HG02678 (cell line): Measurements from ENCODE around the gene TRPM2.
"Not testable (repeated sequence)": the region's sequence is repeated elsewhere in the genome, so short reads cannot be mapped to it uniquely, and the experiment has no call there.

Source experiments
- ATAC-seq: cut with Tn5 transposase; IDR thresholded peaks from one replicate; pipeline ENCODE4 v1.9.1; 2021; ENCODE audit warnings: mild to moderate bottlenecking, moderate library complexity; ENCODE audit not compliant: unreplicated experiment

The TRPM2 gene

DNA sequence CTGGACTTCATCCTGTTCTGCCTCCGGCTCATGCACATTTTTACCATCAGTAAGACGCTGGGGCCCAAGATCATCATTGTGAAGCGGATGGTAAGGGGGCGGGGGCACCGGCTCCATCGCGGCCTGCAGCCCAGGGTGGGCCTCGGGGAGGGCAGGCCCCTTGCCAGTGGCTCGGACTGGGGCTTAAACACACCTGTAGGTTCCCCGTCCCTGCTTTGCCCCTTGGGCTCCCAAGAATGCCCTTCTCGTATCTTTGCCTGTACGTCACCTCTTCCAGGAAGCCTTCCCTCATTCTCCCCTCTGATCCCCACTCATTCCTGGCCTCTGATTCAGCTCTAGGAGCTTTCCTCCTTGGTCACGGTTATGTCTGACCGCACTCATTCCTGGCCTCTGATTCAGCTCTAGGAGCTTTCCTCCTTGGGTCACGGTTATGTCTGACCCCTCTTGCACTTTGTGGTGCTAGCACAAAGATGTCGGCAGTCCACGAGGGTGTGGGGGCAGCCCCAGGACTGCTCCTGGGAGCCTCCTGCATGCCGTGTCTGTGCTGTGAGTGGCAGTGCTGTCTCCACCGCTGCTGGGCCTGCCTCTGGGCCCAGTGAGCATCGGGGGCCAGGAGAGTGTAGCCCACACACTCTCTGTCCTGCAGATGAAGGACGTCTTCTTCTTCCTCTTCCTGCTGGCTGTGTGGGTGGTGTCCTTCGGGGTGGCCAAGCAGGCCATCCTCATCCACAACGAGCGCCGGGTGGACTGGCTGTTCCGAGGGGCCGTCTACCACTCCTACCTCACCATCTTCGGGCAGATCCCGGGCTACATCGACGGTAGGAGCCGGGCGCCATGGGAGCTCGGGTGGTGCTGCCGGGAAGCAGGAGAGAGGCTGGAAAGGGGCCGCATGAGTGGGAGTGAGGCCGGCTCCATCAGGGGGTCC is 52.8 kb downstream of the TRPM2 start:
- ATAC-seq = no peak

DNA sequence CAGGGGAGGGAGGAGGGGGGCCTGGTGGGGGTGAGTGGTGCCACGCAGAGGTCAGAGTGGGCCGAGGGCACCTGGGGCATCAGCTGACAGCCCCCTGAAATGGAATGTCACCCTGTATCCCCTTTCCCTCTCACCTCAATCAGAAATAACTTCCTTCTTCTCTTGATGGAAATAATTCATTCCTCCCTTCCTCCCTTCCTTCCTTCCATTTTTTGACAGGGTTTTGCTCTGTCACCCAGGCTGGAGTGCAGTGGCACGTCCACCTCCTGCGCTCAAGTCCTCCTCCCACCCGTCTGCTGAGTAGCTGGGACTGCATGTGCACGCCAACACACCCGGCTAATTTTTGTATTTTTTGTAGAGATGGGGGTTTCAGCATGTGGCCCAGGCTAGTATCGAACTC is 53.5 kb downstream of the TRPM2 start:
- ATAC-seq = no peak

DNA sequence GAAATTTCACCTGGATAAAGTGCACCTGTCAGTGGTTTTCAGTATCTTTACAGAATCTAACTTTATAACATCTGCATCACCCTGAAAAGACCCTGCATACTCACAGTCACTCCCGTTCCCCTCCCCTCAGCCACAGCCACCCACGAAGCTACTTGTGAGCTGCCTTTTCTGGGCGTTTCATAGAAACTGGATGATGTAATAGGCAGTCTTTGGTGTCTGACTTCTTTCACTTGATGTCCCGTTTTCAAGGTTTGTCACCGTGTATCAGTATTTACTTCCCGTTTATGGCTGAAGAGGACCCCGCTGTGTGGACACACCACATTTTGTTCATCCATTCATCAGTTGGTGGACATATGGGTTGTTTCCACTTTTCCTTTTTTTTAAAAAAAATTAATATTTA is 54.1 kb downstream of the TRPM2 start:
- no peak for ATAC-seq

GRCh38 chr21:44408226-44408625 is 54.8 kb downstream of the TRPM2 start:
- no peak for ATAC-seq

- ATAC-seq = no peak
Observed at GRCh38 chr21:44413566-44414290, 60.3 kb downstream of the TRPM2 start.

DNA sequence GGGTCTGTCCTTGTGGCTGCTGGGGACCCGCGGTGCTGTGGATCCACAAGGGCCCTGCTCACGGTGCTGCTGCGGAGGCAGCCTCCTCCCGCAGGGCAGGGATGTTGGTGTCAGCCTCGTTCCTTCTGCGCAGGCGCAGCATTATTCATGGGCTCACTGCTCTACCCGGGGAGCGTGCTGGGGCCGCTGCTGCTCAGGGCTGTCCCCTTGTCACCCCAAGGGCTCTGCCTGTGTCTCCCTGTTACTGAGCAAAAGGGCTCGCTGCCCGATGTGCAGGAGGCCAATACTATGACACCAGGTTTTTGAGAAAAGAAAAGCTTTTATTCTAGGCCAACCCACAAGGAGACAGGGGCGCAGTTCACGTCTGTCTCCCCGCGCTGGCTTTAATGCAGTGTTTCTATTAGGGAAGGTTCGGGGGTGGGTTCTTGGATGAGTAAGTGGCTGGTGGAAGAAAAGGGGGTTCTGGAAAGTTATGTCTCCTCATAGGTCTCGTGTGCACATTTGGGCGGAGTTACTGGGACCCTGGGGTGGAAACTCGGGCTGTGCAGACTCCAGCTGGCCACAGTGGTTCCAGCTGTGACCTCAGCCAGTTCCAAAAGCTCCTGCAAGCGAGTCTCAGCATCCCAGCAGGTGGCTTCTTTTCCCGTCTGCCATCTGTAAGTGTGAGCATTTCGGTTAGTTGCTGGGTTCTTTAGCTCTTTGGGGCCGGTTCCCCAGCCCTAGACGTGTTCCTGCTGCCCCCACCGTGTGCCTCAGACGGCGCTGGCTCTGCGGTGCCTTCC is 61.1 kb downstream of the TRPM2 start:
- no peak for ATAC-seq

DNA sequence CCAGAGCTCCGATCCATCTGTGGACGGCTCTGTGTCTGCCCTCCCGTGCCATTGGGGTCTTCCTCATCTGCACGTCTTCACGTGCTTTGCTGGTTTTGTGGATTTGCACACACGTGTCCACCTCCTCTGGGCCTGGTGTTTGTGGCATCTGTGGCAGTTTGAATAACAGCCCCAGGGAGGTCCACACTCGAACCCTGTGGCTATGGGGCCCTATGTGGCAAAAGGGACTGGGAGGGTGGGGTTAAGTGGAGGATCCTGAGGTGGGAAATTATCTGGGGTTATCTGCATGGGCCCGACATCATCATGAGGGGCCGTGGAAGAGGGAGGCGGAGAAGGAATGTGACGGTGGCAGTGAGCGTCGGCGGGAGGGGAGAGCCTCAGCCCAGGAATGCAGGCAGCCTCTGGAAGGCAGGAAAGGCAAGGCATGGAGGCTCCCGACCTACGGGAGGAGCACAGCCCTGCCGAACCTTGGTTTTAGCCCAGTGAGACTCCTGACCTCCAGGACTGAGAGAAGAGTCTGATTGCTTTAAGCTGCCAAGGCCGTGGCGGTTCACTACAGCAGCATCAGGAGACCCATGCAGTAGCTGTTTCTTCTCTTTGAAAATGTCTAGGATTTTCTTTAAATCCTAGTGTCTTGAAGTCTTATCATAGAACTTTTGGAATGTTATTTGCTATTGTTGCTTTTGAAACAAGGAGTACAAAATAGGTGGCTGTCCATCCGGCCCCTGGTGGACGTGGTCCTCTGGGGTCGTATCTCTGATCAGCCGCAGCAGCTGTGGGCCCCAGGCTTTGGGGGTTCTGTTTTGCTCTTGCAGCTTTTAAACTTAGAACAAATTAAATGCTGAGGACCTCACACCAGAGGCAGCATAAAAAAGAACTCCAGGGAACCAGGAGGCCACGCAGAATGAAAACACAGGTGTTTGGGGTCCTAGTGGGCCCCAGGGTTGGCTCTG is 61.9 kb downstream of the TRPM2 start:
- ATAC-seq = no peak

DNA sequence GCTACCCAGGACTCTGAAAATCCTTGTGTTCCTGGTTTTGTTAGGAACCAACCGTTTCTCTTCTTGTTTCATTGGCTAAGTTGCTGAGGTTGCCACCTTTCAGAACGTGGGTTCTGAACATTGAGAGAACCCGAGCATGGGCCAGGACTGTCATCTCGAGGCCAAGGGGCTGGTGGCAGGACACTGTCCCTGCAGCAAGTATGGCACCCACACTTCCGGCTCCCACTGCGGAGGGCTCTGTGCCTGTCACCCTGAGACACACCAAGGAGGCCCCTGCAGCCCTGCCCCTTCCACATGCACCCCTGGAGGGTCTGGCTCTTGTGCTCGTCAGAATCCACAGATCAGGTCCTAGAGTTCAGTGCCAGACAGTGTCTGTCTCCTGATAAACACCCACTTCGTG is 62.8 kb downstream of the TRPM2 start:
- no peak for ATAC-seq

DNA sequence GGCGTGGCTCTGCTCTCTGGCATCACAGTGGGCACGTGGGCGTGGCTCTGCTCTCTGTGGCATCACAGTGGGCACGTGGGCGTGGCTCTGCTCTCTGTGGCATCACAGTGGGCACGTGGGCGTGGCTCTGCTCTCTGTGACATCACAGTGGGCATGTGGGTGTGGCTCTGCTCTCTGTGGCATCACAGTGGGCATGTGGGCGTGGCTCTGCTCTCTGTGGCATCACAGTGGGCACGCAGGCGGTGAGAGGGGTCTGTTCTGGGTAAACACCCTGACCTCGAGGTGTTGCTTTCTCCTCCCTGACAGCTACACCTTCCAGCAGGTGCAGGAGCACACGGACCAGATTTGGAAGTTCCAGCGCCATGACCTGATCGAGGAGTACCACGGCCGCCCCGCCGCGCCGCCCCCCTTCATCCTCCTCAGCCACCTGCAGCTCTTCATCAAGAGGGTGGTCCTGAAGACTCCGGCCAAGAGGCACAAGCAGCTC is 64.2 kb downstream of the TRPM2 start:
- ATAC-seq = not testable (repeated sequence)

- ATAC-seq = no peak
Observed at GRCh38 chr21:44418108-44418875, 64.9 kb downstream of the TRPM2 start.

DNA sequence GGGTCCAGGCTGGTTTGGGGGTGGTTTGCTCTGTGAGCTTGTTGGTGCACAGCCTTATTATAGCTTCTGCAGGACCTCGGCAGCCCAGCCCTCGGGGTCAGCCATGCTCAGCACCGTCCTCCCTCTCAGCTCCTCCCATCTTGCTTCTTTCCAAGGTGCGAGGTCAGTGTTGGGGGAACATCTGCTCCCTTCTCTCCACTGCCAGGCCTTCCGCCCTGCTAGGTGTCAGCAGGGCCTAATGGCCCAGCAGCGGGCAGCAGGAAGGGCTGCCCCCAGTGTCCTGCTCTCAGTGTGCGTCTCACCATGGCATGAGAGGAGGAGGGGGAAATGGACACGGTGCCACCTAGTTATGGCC is 65.4 kb downstream of the TRPM2 start:
- ATAC-seq = no peak

- ATAC-seq = no peak
Observed at GRCh38 chr21:44419679-44420078, 66.3 kb downstream of the TRPM2 start.

DNA sequence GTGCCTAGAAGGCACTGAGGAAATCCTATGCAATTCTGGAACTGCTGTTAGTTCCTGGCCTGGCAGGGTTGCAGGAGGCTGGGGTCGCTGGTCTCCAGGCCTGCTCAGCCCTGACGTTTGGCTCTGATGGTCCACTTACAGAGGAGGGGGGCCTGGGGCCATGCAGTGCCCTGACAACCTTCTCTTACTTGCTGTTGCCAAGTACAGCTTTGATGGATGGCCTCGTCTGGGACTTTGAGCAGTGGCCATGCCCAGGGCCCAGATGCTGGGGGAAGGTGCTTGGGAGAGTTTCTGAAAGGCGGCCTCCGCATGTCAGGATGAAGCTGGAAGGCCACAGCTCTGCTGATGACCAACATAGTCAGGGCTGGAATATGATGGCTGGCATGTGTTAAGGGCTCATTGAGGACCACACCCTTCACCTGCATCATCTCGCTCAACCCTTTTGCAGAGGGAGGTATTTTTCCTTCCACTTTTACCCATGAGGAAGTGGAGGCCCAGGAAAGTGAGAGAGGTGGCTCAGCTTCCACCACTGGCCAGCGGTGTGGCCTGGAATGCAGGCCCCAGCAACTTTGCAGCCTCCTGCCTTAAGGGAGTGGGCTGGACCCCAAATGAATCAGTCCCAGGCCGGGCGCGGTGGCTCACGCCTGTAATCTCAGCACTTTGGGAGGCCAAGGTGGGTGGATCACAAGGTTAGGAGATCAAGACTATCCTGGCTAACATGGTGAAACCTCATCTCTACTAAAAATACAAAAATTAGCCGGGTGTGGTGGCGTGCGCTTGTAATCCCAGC is 67.2 kb downstream of the TRPM2 start:
- ATAC-seq = no peak

GRCh38 chr21:44421901-44422840 is 68.8 kb downstream of the TRPM2 start:
- no peak for ATAC-seq

DNA sequence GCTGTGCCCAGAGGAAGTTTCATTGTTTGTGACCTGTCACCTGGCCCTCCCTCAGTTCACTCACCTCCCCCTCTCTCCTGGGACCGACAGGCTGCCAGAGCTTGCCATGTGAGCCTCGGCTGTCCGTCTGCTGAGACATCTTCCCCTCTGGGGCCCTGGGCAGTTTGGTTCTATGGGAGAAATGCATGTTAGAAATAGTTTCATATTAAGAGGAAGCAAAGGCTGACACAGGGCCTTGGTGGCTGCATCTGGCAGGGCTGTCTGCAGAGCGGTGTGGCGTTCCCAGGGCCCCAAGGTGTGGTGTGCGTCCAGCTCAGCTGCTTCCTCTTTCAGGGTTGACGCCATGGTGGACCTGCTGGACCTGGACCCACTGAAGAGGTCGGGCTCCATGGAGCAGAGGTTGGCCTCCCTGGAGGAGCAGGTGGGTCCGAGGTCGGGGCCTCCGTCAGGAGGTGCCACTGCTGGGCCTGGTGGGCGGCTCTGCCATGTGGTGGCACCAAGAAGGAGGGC is 69.9 kb downstream of the TRPM2 start:
- ATAC-seq = no peak

GRCh38 chr21:44423941-44424607 is 70.7 kb downstream of the TRPM2 start:
- no peak for ATAC-seq
